Left ventricle myocardium superior (tissue), 1 donor: ENCODE results near the gene RNF5. TPM values are rescaled to one million over a fixed set of nuclear protein-coding genes. Genes with fewer than 3 reads are reported as not detected.
A peak's percentile ranks its signal among the peaks of the same experiment; 100 is the strongest.

Experiments
- ATAC-seq: fragments of 200-7000 bp; cut with Tn5 transposase; one replicate; pipeline ENCODE4 v1.9.1; 2020; ENCODE audit warnings: mild to moderate bottlenecking, moderate library complexity
- DNase-seq: peaks from one replicate; pipeline ENCODE4 v3.0.0-alpha.2; 2020
- intact Hi-C: fragments of 100-400 bp; cut with micrococcal nuclease; formaldehyde crosslinking; loops from one replicate; pipeline ENCODE4 v1.11.0; 2022
- microRNA-seq: library from miRNA; unstranded; fragments of <30 nt; microRNA quantifications from one replicate; pipeline ENCODE4 v1.2.0, GENCODE V29; 2020; ENCODE audit warnings: borderline number of aligned reads
- total RNA-seq: library from RNA; stranded (reverse); fragmentation: NEBNext Ultra II Directional; extraction: Animal tissue kit (Norgen Biotek cat#: 25700); gene quantifications from one replicate; pipeline ENCODE4 v1.2.1, GENCODE V29; 2021
- donor health status: DM: no; HTN: yes; CAD: no; lungs with severe emphysema.

Gene RNF5
- total RNA-seq, 1 donor from 2014 or later = 94.1 TPM

DNA sequence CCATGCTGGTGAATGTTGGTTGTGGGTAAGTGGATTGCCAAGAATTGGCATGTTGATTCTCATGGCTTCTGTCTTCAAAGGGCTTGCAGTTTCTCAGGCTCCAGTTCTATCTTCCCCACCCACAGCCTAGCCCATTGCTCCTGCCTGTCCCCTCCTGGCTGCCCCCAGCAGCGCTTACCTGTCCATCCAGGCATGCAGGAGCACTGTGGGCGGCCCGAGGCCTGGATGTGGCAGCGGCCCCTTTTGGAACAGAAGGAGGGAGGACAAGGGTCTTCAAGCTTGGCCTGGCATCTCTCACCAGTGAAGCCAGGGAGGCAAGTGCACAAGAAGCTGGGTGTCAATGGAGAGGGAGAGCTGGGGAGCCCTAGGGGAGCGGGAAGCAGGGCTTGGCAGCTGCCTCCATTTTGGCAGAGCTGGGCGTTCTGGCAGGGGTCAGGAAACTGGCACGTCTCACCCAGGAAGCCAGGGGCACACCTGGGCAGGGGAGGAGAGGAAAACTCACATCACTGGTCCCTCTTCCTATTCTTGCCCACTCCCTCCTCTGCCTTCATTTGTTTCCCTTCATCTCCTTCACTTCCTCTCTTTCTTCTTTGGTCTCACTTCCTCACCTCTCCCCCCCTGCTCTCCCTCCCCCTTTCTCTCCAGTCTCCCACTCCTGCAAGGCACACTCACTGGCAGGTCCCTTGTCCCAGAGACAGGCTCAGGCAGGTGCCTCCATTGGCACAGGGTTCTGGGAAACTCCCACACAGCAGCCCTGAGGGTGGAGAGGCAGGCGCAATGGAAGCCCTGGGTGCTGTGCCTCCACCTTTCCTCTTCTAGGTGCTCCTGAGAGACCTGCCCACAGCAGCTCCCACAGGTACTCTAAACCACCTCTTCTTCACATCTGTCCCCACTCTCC lies 44.4 kb downstream of the RNF5 start:
- intact Hi-C loops = no loop called here
- ATAC-seq = no peak
- DNase-seq = no peak

- ATAC-seq (peak; percentile 78), DNase-seq (no peak)
- intact Hi-C loops = no loop called here
Observed at GRCh38 chr6:32223258-32224235, 45.3 kb downstream of the RNF5 start, which contains the start of gene NOTCH4. Gene NOTCH4, minus strand, starts transcription at chr6:32224067. Its CDS starts 139 bp downstream, at chr6:32223928.

DNA sequence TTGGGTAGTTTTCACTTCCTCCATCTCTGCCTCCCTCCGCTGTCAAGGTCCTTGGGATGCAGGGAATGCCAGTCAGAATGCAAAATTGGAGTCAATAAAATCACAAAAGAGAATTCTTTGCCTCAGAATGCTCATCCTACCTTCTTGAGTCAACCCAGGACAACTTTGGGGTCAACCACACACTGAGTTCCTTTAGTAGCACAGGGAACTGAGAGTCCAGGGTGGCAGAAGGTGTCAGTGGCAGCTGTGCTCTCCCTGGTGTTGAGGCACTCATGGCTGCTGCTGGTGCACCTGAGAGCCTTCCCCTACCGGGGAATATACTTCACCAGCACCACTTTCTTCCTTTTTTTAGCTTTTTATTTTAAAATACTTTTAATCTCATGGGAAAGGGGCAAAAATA lies 46.5 kb downstream of the RNF5 start:
- no peak for ATAC-seq
- intact Hi-C loops = no loop called here

DNA sequence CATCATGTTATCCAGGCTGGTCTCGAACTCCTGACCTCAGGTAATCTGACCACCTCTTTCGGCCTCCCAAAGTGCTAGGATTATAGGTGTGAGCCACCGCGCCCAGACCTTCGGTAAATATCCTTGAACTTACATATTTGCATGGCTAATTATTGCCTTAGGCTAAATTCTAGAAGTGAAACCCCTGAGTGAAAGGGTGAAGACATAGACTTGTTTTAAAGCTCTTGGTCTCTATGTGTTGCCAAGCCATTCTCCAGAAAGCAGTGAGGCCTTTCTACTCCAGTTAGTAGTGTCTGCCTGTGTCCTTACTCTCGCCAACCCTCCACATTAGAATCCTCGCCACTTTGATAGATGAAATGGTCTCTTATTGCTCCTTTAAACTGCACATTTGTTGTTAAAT lies 48.2 kb downstream of the RNF5 start:
- intact Hi-C loops = no loop called here
- no peak for DNase-seq
- ATAC-seq = no peak

More for the DNA sequence above, 46.5 kb downstream of the RNF5 start:
- no peak for DNase-seq

Small RNA genes within 50 kb of the gene (microRNA-seq; reads per million reads assigned to microRNA genes)
- not detected for gene MIR6721
- gene MIR6833 = not detected

Other genes with a start within 250 kb of the RNF5 start
- gene CFB, start 232.3 kb upstream of the RNF5 start, total RNA-seq = 39.6 TPM
- gene NELFE, start 219.4 kb upstream of the RNF5 start, total RNA-seq = 42.0 TPM
- gene SKIC2, start 219.2 kb upstream of the RNF5 start, total RNA-seq = 31.5 TPM
- gene DXO, start 206.3 kb upstream of the RNF5 start, total RNA-seq = 11.5 TPM
- 96.3 TPM for gene C4A, start 196.3 kb upstream of the RNF5 start, total RNA-seq
- 84.0 TPM for gene C4B, start 163.6 kb upstream of the RNF5 start, total RNA-seq
- gene CYP21A2, start 140.0 kb upstream of the RNF5 start, total RNA-seq = 0.52 TPM
- 64.1 TPM for gene TNXB, start 69.1 kb upstream of the RNF5 start, total RNA-seq
- gene ATF6B, start 50.2 kb upstream of the RNF5 start, total RNA-seq = 26.8 TPM
- gene FKBPL, start 48.1 kb upstream of the RNF5 start, total RNA-seq = 2.6 TPM
- 0.27 TPM for gene PRRT1, start 26.5 kb upstream of the RNF5 start, total RNA-seq
- 22.6 TPM for gene PPT2, start 24.3 kb upstream of the RNF5 start, total RNA-seq
- gene EGFL8, start 13.8 kb upstream of the RNF5 start, total RNA-seq = 7.7 TPM
- gene AGPAT1, start 2.3 kb upstream of the RNF5 start, total RNA-seq = 49.7 TPM
- 3.0 TPM for gene AGER, start 5.8 kb downstream of the RNF5 start, total RNA-seq
- gene PBX2, start 11.8 kb downstream of the RNF5 start, total RNA-seq = 46.5 TPM
- gene GPSM3, start 14.2 kb downstream of the RNF5 start, total RNA-seq = 5.9 TPM
- 22.5 TPM for gene NOTCH4, start 45.7 kb downstream of the RNF5 start, total RNA-seq
- not detected for gene TSBP1, start 193.5 kb downstream of the RNF5 start, total RNA-seq
- not detected for gene BTNL2, start 228.8 kb downstream of the RNF5 start, total RNA-seq